Measurements from ENCODE around the gene RASSF7. TPM values are rescaled to one million over a fixed set of nuclear protein-coding genes. Genes with fewer than 3 reads are reported as not detected.
"Not testable (repeated sequence)": the region's sequence is repeated elsewhere in the genome, so short reads cannot be mapped to it uniquely, and the experiment has no call there.

RASSF7 gene
- total RNA-seq, 2 donors from 2014 or later, result 49.5 to 134 TPM

- H3K27me3 ChIP-seq, result no peaks in the 10 kb centered on the region
- TF ChIP-seq CTCF (IDR thresholded peaks at IDR 0.05) (no peak), POLR2A (IDR thresholded peaks at IDR 0.05) (no peak)
- intact Hi-C loops (cut with DNase I), result no loop called here
- no peaks in the 10 kb centered on the region for H3K36me3 ChIP-seq (replicated peaks in 1 of 2; ENCODE audit: insufficient read depth in 1 of 2, low read depth in 2 of 2)
- 94 to 95% methylated on average over 4 of the region's 4 CpGs for WGBS, 2 donors
- DNase-seq (no peak), ATAC-seq (no peak)
- H3K27ac ChIP-seq, result no peak overlapping the region
- H3K9me3 ChIP-seq, result no peaks in the 10 kb centered on the region
- no peak overlapping the region for H3K4me3 ChIP-seq
- H3K4me1 ChIP-seq, result peaks cover 12% of the 10 kb centered on the region
Observed at GRCh38 chr11:516400-516799, 44.4 kb upstream of the RASSF7 start.

DNA sequence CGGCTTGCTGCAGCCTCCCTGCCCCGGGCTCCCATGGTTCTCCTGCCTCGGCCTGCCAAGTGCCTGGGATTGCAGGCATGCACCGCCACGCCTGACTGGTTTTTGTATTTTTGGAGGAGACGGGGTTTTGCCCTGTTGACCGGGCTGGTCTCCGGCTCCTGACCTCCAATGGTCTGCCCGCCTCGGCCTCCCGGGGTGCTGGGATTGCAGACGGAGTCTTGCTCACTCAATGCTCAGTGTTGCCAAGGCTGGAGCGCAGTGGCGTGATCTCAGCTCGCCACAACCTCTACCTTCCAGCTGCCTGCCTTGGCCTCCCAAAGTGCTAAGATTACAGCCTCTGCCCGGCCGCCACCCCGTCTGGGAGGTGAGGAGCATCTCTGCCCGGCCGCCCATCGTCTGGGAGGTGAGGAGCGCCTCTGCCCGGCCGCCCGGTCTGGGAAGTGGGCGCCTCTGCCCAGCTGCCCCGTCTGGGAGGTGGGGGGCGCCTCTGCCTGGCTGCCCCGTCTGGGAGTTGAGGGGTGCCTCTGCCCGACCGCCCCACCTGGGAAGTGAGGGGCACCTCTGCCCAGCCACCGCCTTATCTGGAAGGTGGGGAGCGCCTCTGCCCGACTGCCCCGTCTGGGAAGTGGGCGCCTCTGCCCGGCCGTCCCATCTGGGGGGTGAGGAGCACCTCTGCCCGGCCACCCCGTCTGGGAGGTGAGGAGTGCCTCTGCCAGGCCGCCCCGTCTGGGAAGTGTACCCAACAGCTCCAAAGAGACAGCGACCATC, 43.7 kb upstream of the RASSF7 start:
- H3K4me3 ChIP-seq; ATAC-seq; H3K27me3 ChIP-seq; intact Hi-C loops (cut with DNase I); H3K27ac ChIP-seq; H3K36me3 ChIP-seq (replicated peaks in 1 of 2; ENCODE audit: insufficient read depth in 1 of 2, low read depth in 2 of 2); H3K9me3 ChIP-seq: not testable (repeated sequence)
- peaks cover 12% of the 10 kb centered on the region for H3K4me1 ChIP-seq
- 92 to 94% methylated on average over 22 to 24 of the region's 43 CpGs for WGBS, 2 donors
- peak in 1 of 4 donors; percentile 12 for DNase-seq

DNA sequence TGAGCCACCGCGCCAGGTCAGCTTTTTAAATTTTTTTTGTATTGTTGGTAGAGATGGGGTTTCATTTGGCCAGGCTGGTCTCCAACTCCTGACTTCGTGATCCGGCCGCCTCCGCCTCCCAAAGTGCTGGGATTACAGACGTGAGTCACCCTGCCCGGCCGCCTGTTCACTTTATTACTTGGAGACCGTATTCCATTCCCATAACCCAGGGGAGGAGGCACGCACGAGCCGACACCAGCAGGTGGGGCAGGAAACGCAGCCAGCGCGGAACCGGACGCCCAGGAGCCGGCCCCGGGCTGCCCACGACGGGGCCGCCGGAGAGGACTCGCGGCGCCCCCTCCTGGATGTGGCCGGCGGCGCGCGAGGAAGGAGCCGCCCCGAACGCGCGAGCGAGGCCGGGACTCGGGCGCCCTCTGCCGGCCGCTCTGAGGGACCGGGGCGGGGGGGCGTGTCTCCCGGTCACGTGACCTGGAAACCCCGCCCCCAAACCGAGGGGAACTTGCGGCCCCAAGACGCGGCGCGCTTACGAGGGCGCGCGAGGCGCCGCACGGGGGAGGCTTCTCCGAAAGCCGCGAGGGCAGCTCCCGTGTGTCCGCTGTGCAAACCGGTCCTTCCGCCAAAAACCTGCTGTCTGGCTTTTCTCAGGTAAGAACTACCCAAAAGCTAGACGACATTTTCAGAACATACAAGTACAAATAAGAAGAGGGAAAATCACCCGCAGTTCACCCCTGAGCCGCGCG, 42.1 kb upstream of the RASSF7 start:
- Histone ChIP-seq H3K27me3 (no peaks in the 10 kb centered on the region), H3K4me1 (peaks cover 12% of the 10 kb centered on the region), H3K9me3 (no peaks in the 10 kb centered on the region), H3K36me3 (replicated peaks in 1 of 2; ENCODE audit: insufficient read depth in 1 of 2, low read depth in 2 of 2) (no peaks in the 10 kb centered on the region), H3K27ac (peak overlapping the region; percentile 59 to 88 (median 72)), H3K4me3 (no peak overlapping the region)
- intact Hi-C loops (cut with DNase I), result no loop called here
- 8 to 42% methylated on average over 12 to 68 of the region's 74 CpGs for WGBS, 2 donors
- DNase-seq (peak; percentile 91 to 95 (median 95)), ATAC-seq (peak; percentile 98)
- TF ChIP-seq CTCF (IDR thresholded peaks at IDR 0.05) (peak; percentile 62 to 100 (median 100)), POLR2A (IDR thresholded peaks at IDR 0.05) (peak in 2 of 3 donors; percentile 37 to 40)

- intact Hi-C loops (cut with DNase I), result no loop called here
- Histone ChIP-seq H3K9me3 (no peaks in the 10 kb centered on the region), H3K36me3 (replicated peaks in 1 of 2; ENCODE audit: insufficient read depth in 1 of 2, low read depth in 2 of 2) (no peaks in the 10 kb centered on the region), H3K4me3 (no peak overlapping the region), H3K27ac (no peak overlapping the region), H3K4me1 (peaks cover 12% of the 10 kb centered on the region), H3K27me3 (no peaks in the 10 kb centered on the region)
- TF ChIP-seq CTCF (IDR thresholded peaks at IDR 0.05), result no peak
- WGBS, 2 donors, result 89 to 92% methylated on average over 39 of the region's 39 CpGs
- ATAC-seq, result no peak
- DNase-seq, result peak in 1 of 4 donors; percentile 10
Observed at GRCh38 chr11:520428-521176, 40.2 kb upstream of the RASSF7 start.

GRCh38 chr11:521177-521688, 39.5 kb upstream of the RASSF7 start:
- H3K9me3 ChIP-seq, result no peaks in the 10 kb centered on the region
- H3K4me1 ChIP-seq, result peaks cover 12% of the 10 kb centered on the region
- no peak for ATAC-seq
- no peak overlapping the region for H3K4me3 ChIP-seq
- 84 to 90% methylated on average over 9 to 10 of the region's 10 CpGs for WGBS, 2 donors
- DNase-seq, result no peak
- H3K36me3 ChIP-seq (replicated peaks in 1 of 2; ENCODE audit: insufficient read depth in 1 of 2, low read depth in 2 of 2), result no peaks in the 10 kb centered on the region
- H3K27ac ChIP-seq, result no peak overlapping the region
- no peaks in the 10 kb centered on the region for H3K27me3 ChIP-seq
- intact Hi-C loops (cut with DNase I), result no loop called here
- no peak for TF ChIP-seq CTCF (IDR thresholded peaks at IDR 0.05)
- no peak for TF ChIP-seq POLR2A (IDR thresholded peaks at IDR 0.05)
